ENCODE data around the gene ZNHIT2.

The ZNHIT2 gene

DNA sequence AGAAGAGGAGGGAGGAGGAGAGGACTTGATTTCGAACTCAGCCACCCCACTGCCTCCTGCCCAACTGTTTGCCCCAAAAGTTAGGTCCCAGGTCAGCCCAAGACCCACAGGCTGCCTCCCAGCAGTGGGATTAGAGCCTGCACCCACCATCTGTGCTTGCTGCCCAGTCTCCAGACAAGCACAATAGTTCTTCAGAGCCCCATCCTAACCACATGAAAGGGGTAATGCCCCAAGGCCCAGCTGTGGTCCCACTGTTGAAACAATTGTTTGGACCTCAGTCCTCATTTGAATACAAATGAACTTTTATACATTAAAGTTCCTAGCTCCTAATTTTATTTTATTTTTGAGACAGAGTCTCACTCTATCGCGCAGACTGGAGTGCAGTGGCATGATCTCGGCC is 26.9 kb downstream of the ZNHIT2 start:
- TF ChIP-seq, protein P1, sequence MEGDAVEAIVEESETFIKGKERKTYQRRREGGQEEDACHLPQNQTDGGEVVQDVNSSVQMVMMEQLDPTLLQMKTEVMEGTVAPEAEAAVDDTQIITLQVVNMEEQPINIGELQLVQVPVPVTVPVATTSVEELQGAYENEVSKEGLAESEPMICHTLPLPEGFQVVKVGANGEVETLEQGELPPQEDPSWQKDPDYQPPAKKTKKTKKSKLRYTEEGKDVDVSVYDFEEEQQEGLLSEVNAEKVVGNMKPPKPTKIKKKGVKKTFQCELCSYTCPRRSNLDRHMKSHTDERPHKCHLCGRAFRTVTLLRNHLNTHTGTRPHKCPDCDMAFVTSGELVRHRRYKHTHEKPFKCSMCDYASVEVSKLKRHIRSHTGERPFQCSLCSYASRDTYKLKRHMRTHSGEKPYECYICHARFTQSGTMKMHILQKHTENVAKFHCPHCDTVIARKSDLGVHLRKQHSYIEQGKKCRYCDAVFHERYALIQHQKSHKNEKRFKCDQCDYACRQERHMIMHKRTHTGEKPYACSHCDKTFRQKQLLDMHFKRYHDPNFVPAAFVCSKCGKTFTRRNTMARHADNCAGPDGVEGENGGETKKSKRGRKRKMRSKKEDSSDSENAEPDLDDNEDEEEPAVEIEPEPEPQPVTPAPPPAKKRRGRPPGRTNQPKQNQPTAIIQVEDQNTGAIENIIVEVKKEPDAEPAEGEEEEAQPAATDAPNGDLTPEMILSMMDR (IDR thresholded peaks at IDR 0.05; ENCODE audit: low read depth, low read length): no peak
- Histone ChIP-seq H3K27me3 (no peaks in the 10 kb centered on the region), H3K4me1 (no peaks in the 10 kb centered on the region), H3K36me3 (no peaks in the 10 kb centered on the region), H3K9me3 (no peaks in the 10 kb centered on the region), H3K4me3 (ENCODE audit: low read depth, low read length) (no peak overlapping the region)
- DNase-seq: no peak

DNA sequence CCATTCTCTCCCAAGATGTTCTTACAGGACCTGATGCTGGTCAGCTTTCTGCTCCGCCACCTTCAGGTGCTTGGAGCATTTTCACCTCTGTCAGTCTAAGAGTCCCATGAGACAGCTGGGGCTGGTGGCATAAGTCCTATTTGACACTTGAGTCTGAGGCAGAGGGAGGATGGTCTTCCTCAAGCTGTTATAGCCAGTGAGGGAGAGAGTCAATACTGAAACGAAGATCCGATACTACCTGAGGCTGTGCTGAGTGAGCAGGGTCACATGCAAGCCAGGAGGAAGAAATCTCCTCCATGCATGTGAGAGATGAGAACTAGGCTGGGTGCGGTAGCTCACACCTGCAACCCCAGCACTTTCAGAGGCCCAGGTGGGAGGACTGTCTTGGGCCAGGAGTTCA is 27.9 kb downstream of the ZNHIT2 start:
- no peaks in the 10 kb centered on the region for H3K9me3 ChIP-seq
- no peak for DNase-seq
- no peaks in the 10 kb centered on the region for H3K36me3 ChIP-seq
- H3K4me3 ChIP-seq (ENCODE audit: low read depth, low read length): no peak overlapping the region
- H3K4me1 ChIP-seq: no peaks in the 10 kb centered on the region
- TF ChIP-seq, protein P1 (IDR thresholded peaks at IDR 0.05; ENCODE audit: low read depth, low read length): no peak
- no peaks in the 10 kb centered on the region for H3K27me3 ChIP-seq

DNA sequence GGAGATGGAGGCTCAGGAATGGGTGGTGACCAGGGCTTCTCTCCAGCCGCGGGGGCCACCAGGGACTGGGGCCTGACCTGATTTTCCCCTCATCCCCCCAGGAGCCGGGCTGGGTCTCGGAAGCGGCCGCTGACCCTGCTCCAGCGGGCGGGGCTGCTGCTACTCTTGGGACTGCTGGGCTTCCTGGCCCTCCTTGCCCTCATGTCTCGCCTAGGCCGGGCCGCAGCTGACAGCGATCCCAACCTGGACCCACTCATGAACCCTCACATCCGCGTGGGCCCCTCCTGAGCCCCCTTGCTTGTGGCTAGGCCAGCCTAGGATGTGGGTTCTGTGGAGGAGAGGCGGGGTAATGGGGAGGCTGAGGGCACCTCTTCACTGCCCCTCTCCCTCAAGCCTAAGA is 29.7 kb downstream of the ZNHIT2 start:
- Histone ChIP-seq H3K4me3 (ENCODE audit: low read depth, low read length) (no peak overlapping the region), H3K36me3 (no peaks in the 10 kb centered on the region), H3K4me1 (no peaks in the 10 kb centered on the region), H3K27me3 (no peaks in the 10 kb centered on the region), H3K9me3 (no peaks in the 10 kb centered on the region)
- no peak for DNase-seq
- TF ChIP-seq, protein P1 (IDR thresholded peaks at IDR 0.05; ENCODE audit: low read depth, low read length): no peak

DNA sequence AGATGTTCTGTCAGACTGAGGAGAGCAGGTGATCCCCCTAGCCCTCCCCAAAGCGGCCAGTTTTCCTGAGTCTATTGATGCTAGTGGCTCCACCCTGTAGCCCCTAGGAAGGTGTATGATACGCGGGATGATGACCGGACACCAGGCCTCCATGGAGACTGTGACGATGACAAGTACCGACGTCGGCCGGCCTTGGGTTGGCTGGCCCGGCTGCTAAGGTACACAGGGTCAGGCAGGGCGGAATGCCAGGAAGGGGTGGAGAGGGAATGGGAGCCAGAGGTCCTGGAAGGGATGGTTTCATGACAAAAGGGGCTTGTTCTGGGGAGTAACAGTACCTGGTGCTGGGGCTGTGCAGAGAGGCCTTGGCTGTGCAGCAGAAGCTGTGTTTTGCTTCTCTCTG is 30.3 kb downstream of the ZNHIT2 start:
- H3K9me3 ChIP-seq: no peaks in the 10 kb centered on the region
- TF ChIP-seq, protein P1 (IDR thresholded peaks at IDR 0.05; ENCODE audit: low read depth, low read length): no peak
- H3K27me3 ChIP-seq: no peaks in the 10 kb centered on the region
- H3K4me3 ChIP-seq (ENCODE audit: low read depth, low read length): no peak overlapping the region
- H3K4me1 ChIP-seq: no peaks in the 10 kb centered on the region
- H3K36me3 ChIP-seq: no peaks in the 10 kb centered on the region
- DNase-seq: no peak

DNA sequence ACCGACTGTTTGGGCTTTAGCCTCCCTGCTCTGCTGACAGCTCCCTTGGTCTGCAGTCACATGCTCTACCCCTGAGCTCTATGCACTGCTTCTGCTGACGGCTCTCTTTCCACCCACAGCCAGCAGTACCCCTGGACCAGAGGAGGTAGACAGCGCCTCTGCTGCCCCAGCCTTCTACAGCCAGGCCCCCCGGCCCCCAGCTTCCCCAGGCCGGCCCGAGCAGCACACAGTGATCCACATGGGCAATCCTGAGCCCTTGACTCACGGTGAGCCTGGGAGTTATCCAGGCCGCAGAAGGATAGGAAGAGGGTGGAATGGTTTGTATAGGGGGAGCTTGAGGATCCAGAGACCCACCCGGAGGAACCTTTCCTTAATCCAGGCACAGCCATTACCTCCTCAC is 30.7 kb downstream of the ZNHIT2 start:
- DNase-seq: no peak
- TF ChIP-seq, protein P1 (IDR thresholded peaks at IDR 0.05; ENCODE audit: low read depth, low read length): no peak
- Histone ChIP-seq H3K27me3 (no peaks in the 10 kb centered on the region), H3K4me1 (no peaks in the 10 kb centered on the region), H3K4me3 (ENCODE audit: low read depth, low read length) (no peak overlapping the region), H3K36me3 (no peaks in the 10 kb centered on the region), H3K9me3 (no peaks in the 10 kb centered on the region)

DNA sequence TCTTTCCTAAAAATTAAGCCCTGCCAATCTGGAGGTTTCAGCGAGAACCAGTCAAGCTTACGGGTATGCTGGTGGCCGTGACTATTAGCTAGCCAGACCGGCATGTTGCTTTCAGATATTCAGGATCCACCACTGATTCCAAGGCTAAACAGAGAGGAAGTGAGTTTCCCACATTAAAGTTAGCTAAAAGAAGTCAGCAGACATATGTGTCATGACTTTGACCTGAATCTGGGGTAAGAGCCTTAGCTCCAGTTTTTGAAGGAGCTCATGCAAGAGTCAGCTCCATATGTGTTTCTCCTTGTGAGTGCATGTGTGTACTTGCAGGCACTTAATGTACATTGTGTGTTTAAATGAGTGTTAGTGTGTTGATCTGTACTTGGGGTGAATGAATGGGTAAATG is 32.1 kb downstream of the ZNHIT2 start:
- no peaks in the 10 kb centered on the region for H3K4me1 ChIP-seq
- TF ChIP-seq, protein P1 (IDR thresholded peaks at IDR 0.05; ENCODE audit: low read depth, low read length): no peak
- no peak for DNase-seq
- H3K27me3 ChIP-seq: no peaks in the 10 kb centered on the region
- H3K4me3 ChIP-seq (ENCODE audit: low read depth, low read length): no peak overlapping the region
- no peaks in the 10 kb centered on the region for H3K36me3 ChIP-seq
- no peaks in the 10 kb centered on the region for H3K9me3 ChIP-seq

All from BE2C (cell line).